HCT116 (cell line): ENCODE data around the gene IL1RAPL1. TPM values are rescaled to one million over a fixed set of nuclear protein-coding genes. Genes with fewer than 3 reads are reported as not detected.

Experiments
- ATAC-seq: fragments of 200-7000 bp; cut with Tn5 transposase; 2 replicates; pipeline ENCODE4 v1.9.1; 2020; ENCODE audit warnings: mild to moderate bottlenecking, moderate library complexity
- BruUV-seq: library from RNA; stranded (reverse); fragments of 400-500 nt; replicated peaks from 2 replicates; lab custom pipeline; 2021; lab: Mats Ljungman, UMichigan
- CTCF ChIA-PET: fragments of 300-600 bp; sonication (Branson Sonifier 250); formaldehyde crosslinking; loops from one replicate; lab custom pipeline; 2021; ENCODE audit warnings: antibody characterized with exemption; lab: Charles Lee
- POLR2A ChIA-PET: fragments of 300-600, 350-600 bp; sonication (Branson Sonifier 250); formaldehyde crosslinking; loops from one replicate; lab custom pipeline; 2021; ENCODE audit warnings: antibody characterized with exemption; lab: Charles Lee
- RAD21 ChIA-PET, 2 experiments: fragments of 300-600 bp; sonication (Branson Sonifier 250); formaldehyde crosslinking; loops; one replicate each; lab custom pipeline; 2023; ENCODE audit warnings: low total read pairs in 2 of 2; ENCODE audit not compliant: uncharacterized antibody in 2 of 2, unreplicated experiment in 2 of 2, low non-redundant PET in 1 of 2; lab: Charles Lee
- DNase-seq: peaks from one replicate; pipeline ENCODE4 v3.0.0-alpha.2; 2010; ENCODE audit warnings: low read depth, low spot score
- H2AFZ ChIP-seq: fragments of 200-600 bp; shearing (Covaris generic), sonication (generic); 2 replicates; pipeline ENCODE4 v1.6.1; 2017; ENCODE audit warnings: low read depth, mixed run types, mixed read lengths, antibody characterized with exemption, low read length; ENCODE audit not compliant: poor library complexity, severe bottlenecking
- H3K27ac ChIP-seq: 2 replicates; pipeline ENCODE4 v1.5.1; 2012; ENCODE audit warnings: low read depth, low read length
- H3K27me3 ChIP-seq: fragments of 200-600 bp; sonication (generic); 2 replicates; pipeline ENCODE4 v1.6.1; 2016; ENCODE audit warnings: mixed run types, low read length, mixed read lengths; ENCODE audit not compliant: insufficient read depth
- H3K36me3 ChIP-seq, 2 experiments: fragments of 200-500 bp in 1 of 2; fragments of 200-600 bp in 1 of 2; sonication (Bioruptor generic) in 1 of 2; sonication (generic) in 1 of 2; 2 replicates each; pipeline versions ENCODE4 v1.5.1 to v1.6.1; 2014 to 2016; ENCODE audit warnings: low read length in 2 of 2, inconsistent platforms in 1 of 2, mixed read lengths in 1 of 2, mixed run types in 1 of 2; ENCODE audit not compliant: insufficient read depth in 2 of 2, control insufficient read depth in 1 of 2
- H3K4me1 ChIP-seq, 2 experiments: fragments of 200-600 bp in 1 of 2; sonication (generic) in 1 of 2; 2 replicates each; pipeline versions ENCODE4 v1.5.1 to v1.6.1; 2012 to 2017; ENCODE audit warnings: low read length in 2 of 2, inconsistent platforms in 1 of 2, mild to moderate bottlenecking in 1 of 2, mixed read lengths in 1 of 2, mixed run types in 1 of 2, moderate library complexity in 1 of 2; ENCODE audit not compliant: insufficient read depth in 2 of 2, control insufficient read depth in 1 of 2
- H3K4me2 ChIP-seq: fragments of 200-600 bp; sonication (generic); 2 replicates; pipeline ENCODE4 v1.6.1; 2017; ENCODE audit warnings: mixed run types, low read length, mixed read lengths
- H3K4me3 ChIP-seq, 2 experiments: fragments of 200-600 bp in 1 of 2; sonication (generic) in 1 of 2; replicated peaks in 1 of 2; 2 replicates each; pipeline ENCODE4 v1.5.1; 2011 to 2016; ENCODE audit warnings: low read length in 2 of 2, control low read depth in 1 of 2, low read depth in 1 of 2, mild to moderate bottlenecking in 1 of 2, mixed read lengths in 1 of 2, mixed run types in 1 of 2
- H3K79me2 ChIP-seq: fragments of 200-600 bp; sonication (generic); 2 replicates; pipeline ENCODE4 v1.6.1; 2017; ENCODE audit warnings: mild to moderate bottlenecking, mixed run types, low read length, moderate library complexity, mixed read lengths; ENCODE audit not compliant: insufficient read depth
- H3K9ac ChIP-seq: fragments of 200-600 bp; sonication (generic); 2 replicates; pipeline ENCODE4 v1.6.1; 2016; ENCODE audit warnings: low read length, mixed read lengths
- H3K9me2 ChIP-seq: fragments of 200-600 bp; sonication (generic), shearing (Covaris generic); 2 replicates; pipeline ENCODE4 v1.6.1; 2017; ENCODE audit warnings: mixed run types, mild to moderate bottlenecking, moderate library complexity; ENCODE audit not compliant: insufficient read depth
- H3K9me3 ChIP-seq, 2 experiments: fragments of 200-500 bp in 1 of 2; fragments of 200-600 bp in 1 of 2; sonication (Bioruptor generic) in 1 of 2; sonication (generic) in 1 of 2; 2 replicates each; pipeline ENCODE4 v1.6.1; 2014 to 2017; ENCODE audit warnings: low read length in 2 of 2, mixed read lengths in 2 of 2, inconsistent platforms in 1 of 2, low read depth in 1 of 2, mild to moderate bottlenecking in 1 of 2, mixed run types in 1 of 2, moderate library complexity in 1 of 2; ENCODE audit not compliant: control insufficient read depth in 1 of 2, insufficient read depth in 1 of 2
- H4K20me1 ChIP-seq: fragments of 200-600 bp; sonication (generic), shearing (Covaris generic); 2 replicates; pipeline ENCODE4 v1.6.1; 2017; ENCODE audit warnings: mixed run types, mild to moderate bottlenecking, moderate library complexity; ENCODE audit not compliant: insufficient read depth
- CEBPB ChIP-seq: IDR thresholded peaks from 2 replicates; pipeline ENCODE4 v1.6.1; 2012; ENCODE audit warnings: low read depth
- EGR1 ChIP-seq: IDR thresholded peaks from 2 replicates; pipeline ENCODE4 v1.6.1; 2012; ENCODE audit warnings: low read depth
- ELF1 ChIP-seq: IDR thresholded peaks from 2 replicates; pipeline ENCODE4 v1.6.1; 2012; ENCODE audit warnings: low read depth, borderline replicate concordance
- FOSL1 ChIP-seq: IDR thresholded peaks from 2 replicates; pipeline ENCODE4 v1.6.1; 2012; ENCODE audit warnings: low read depth
- JUND ChIP-seq: IDR thresholded peaks from 2 replicates; pipeline ENCODE4 v1.6.1; 2012
- REST ChIP-seq: IDR thresholded peaks from 2 replicates; pipeline ENCODE4 v1.6.1; 2012; ENCODE audit warnings: low read depth
- SP1 ChIP-seq: IDR thresholded peaks from 2 replicates; pipeline ENCODE4 v1.6.1; 2012; ENCODE audit warnings: low read depth
- ZFX ChIP-seq: fragments of 450-650 bp; IDR thresholded peaks from 2 replicates; pipeline ENCODE4 v1.6.1; 2017
- intact Hi-C: fragments of 100-400 bp; cut with micrococcal nuclease; formaldehyde crosslinking; loops from 2 replicates; pipeline ENCODE4 v1.10.0; 2022
- total RNA-seq: library from RNA; stranded (reverse); gene quantifications from one replicate; pipeline ENCODE4 v1.2.1, GENCODE V29; 2021; ENCODE audit not compliant: unreplicated experiment
- TF ChIP-seq, protein P1 (sequence below), 3 experiments: fragments of 200-600 bp in 1 of 3; sonication (generic) in 1 of 3; IDR thresholded peaks in 2 of 3; conservative IDR thresholded peaks in 1 of 3; 2 replicates each; pipeline ENCODE4 v1.5.1; 2012 to 2017; ENCODE audit warnings: low read depth in 2 of 3, low read length in 2 of 3, antibody characterized with exemption in 1 of 3, borderline replicate concordance in 1 of 3, control low read depth in 1 of 3, mild to moderate bottlenecking in 1 of 3, mixed read lengths in 1 of 3, mixed run types in 1 of 3, moderate library complexity in 1 of 3; ENCODE audit not compliant: insufficient read depth in 1 of 3
- TF ChIP-seq, protein P2 (sequence below): IDR thresholded peaks from 2 replicates; pipeline ENCODE4 v1.6.1; 2012

IL1RAPL1 gene
- total RNA-seq, 1 experiment from 2014 or later: 2.8 TPM

- Histone ChIP-seq H3K79me2 (no peaks in the 10 kb centered on the region), H3K4me2 (no peak overlapping the region), H3K36me3 (no peaks in the 10 kb centered on the region), H2AFZ (no peak overlapping the region)
- no TSS peak for BruUV-seq
- intact Hi-C loops: no loop called here
- TF ChIP-seq ELF1: no peak
- no peak for TF ChIP-seq SP1
- TF ChIP-seq, protein P1, sequence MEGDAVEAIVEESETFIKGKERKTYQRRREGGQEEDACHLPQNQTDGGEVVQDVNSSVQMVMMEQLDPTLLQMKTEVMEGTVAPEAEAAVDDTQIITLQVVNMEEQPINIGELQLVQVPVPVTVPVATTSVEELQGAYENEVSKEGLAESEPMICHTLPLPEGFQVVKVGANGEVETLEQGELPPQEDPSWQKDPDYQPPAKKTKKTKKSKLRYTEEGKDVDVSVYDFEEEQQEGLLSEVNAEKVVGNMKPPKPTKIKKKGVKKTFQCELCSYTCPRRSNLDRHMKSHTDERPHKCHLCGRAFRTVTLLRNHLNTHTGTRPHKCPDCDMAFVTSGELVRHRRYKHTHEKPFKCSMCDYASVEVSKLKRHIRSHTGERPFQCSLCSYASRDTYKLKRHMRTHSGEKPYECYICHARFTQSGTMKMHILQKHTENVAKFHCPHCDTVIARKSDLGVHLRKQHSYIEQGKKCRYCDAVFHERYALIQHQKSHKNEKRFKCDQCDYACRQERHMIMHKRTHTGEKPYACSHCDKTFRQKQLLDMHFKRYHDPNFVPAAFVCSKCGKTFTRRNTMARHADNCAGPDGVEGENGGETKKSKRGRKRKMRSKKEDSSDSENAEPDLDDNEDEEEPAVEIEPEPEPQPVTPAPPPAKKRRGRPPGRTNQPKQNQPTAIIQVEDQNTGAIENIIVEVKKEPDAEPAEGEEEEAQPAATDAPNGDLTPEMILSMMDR (IDR thresholded peaks at IDR 0.05 in 2 of 3, conservative IDR thresholded peaks at IDR 0.05 in 1 of 3; ENCODE audit: borderline replicate concordance in 1 of 3, insufficient read depth in 1 of 3, low read depth in 2 of 3, low read length in 2 of 3): no peak
- TF ChIP-seq EGR1: no peak
- no peak for TF ChIP-seq REST
- no peak for TF ChIP-seq ZFX
- no peak for TF ChIP-seq FOSL1
- TF ChIP-seq, protein P2, sequence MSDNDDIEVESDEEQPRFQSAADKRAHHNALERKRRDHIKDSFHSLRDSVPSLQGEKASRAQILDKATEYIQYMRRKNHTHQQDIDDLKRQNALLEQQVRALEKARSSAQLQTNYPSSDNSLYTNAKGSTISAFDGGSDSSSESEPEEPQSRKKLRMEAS: no peak
- TF ChIP-seq JUND: no peak
- TF ChIP-seq CEBPB: no peak
- TF ChIP-seq, all 23 proteins: peak for 0
- Histone ChIP-seq H3K9ac (no peak overlapping the region), H4K20me1 (no peaks in the 10 kb centered on the region), H3K4me3 (no peak overlapping the region), H3K9me2 (no peaks in the 10 kb centered on the region), H3K9me3 (no peaks in the 10 kb centered on the region), H3K27ac (no peak overlapping the region), H3K27me3 (no peaks in the 10 kb centered on the region), H3K4me1 (no peaks in the 10 kb centered on the region)
- ATAC-seq (no peak), DNase-seq (no peak)
- POLR2A ChIA-PET: no interaction called here
- CTCF ChIA-PET: no interaction called here
- RAD21 ChIA-PET: no interaction called here
These were observed 130.6 kb downstream of the IL1RAPL1 start for GRCh38 chrX:28717864-28718263.
